Hepatocyte (in vitro differentiated cells): ENCODE measurements around the gene POLR2H. TPM values are rescaled to one million over a fixed set of nuclear protein-coding genes. Genes with fewer than 3 reads are reported as not detected.

Experiments used
- DNase-seq: peaks from one replicate; pipeline ENCODE4 v3.0.0-alpha.2; 2016; ENCODE audit warnings: low spot score
- H2AFZ ChIP-seq: fragments of 200-600 bp; sonication (generic); 2 replicates; pipeline ENCODE4 v1.6.0; 2016; ENCODE audit warnings: antibody characterized with exemption, mild to moderate bottlenecking
- H3K27ac ChIP-seq: fragments of 200-600 bp; sonication (generic); 2 replicates; pipeline ENCODE4 v1.5.1; 2016; ENCODE audit warnings: mild to moderate bottlenecking
- H3K27me3 ChIP-seq: fragments of 200-600 bp; sonication (generic); 2 replicates; pipeline ENCODE4 v1.6.1; 2016
- H3K36me3 ChIP-seq: fragments of 200-600 bp; sonication (generic); replicated peaks from 2 replicates; pipeline ENCODE4 v1.5.1; 2016; ENCODE audit warnings: low read depth; ENCODE audit not compliant: insufficient read depth
- H3K4me1 ChIP-seq: fragments of 200-600 bp; sonication (generic); 2 replicates; pipeline ENCODE4 v1.5.1; 2016; ENCODE audit warnings: mild to moderate bottlenecking, moderate library complexity; ENCODE audit not compliant: insufficient read depth
- H3K4me2 ChIP-seq: fragments of 200-600 bp; sonication (generic); 2 replicates; pipeline ENCODE4 v1.6.0; 2016
- H3K4me3 ChIP-seq: fragments of 200-600 bp; sonication (generic); 2 replicates; pipeline ENCODE4 v1.5.1; 2016; ENCODE audit warnings: mild to moderate bottlenecking
- H3K79me2 ChIP-seq: fragments of 200-600 bp; sonication (generic); 2 replicates; pipeline ENCODE4 v1.6.0; 2017; ENCODE audit warnings: mild to moderate bottlenecking
- H3K9me2 ChIP-seq: fragments of 200-600 bp; sonication (generic); replicated peaks from 2 replicates; pipeline ENCODE4 v1.6.0; 2017; ENCODE audit warnings: mild to moderate bottlenecking; ENCODE audit not compliant: insufficient read depth
- H3K9me3 ChIP-seq: fragments of 200-600 bp; sonication (generic); 2 replicates; pipeline ENCODE4 v1.5.1; 2016; ENCODE audit warnings: low read depth, mild to moderate bottlenecking
- H4K20me1 ChIP-seq: fragments of 200-600 bp; sonication (generic); 2 replicates; pipeline ENCODE4 v1.6.0; 2016; ENCODE audit warnings: mild to moderate bottlenecking; ENCODE audit not compliant: insufficient read depth, poor library complexity, severe bottlenecking
- CTCF ChIP-seq: fragments of 200-600 bp; sonication (generic); IDR thresholded peaks from 2 replicates; pipeline ENCODE4 v1.5.1; 2016; ENCODE audit warnings: antibody characterized with exemption, mild to moderate bottlenecking; ENCODE audit not compliant: poor library complexity
- EZH2 ChIP-seq: fragments of 200-600 bp; sonication (generic); IDR thresholded peaks from 2 replicates; pipeline ENCODE4 v1.6.1; 2016; ENCODE audit warnings: antibody characterized with exemption, mild to moderate bottlenecking, borderline replicate concordance
- EZH2phosphoT487 ChIP-seq: fragments of 200-600 bp; sonication (generic); IDR thresholded peaks from one replicate; pipeline ENCODE4 v1.6.1; 2018; ENCODE audit warnings: antibody characterized with exemption, mild to moderate bottlenecking, low read depth, moderate library complexity; ENCODE audit not compliant: unreplicated experiment, severe bottlenecking
- WGBS: methylation state at CpG from one replicate; pipeline ENCODE4 v1.1.6; 2016; ENCODE audit warnings: low lambda C conversion rate; ENCODE audit errors: missing lambda C conversion rate; 5-methylcytosine and 5-hydroxymethylcytosine counted together
- polyA plus RNA-seq: library from polyadenylated mRNA; unstranded; fragments of >200 nt; fragmentation: Nextera tagmentation; extraction: Ambion mirVana; gene quantifications from 2 replicates; pipeline ENCODE4 v1.2.1, GENCODE V29; 2016
- total RNA-seq: library from RNA; depleted of rRNA; stranded (reverse); fragments of >200 nt; gene quantifications from 2 replicates; pipeline ENCODE4 v1.2.3, GENCODE V29; 2014

Gene POLR2H
- total and polyA plus RNA-seq, 2 experiments from 2014 or later, result 106 to 125 TPM

GRCh38 chr3:184360070-184360928, 1.2 kb upstream of the POLR2H start:
- no peaks in the 10 kb centered on the region for H3K9me2 ChIP-seq
- H3K4me1 ChIP-seq, result peaks cover 26% of the 10 kb centered on the region
- peak overlapping the region; percentile 98 for H3K27ac ChIP-seq
- WGBS, result 54% methylated on average over 9 of the region's 12 CpGs
- no peaks in the 10 kb centered on the region for H3K27me3 ChIP-seq
- H3K79me2 ChIP-seq, result peaks cover 41% of the 10 kb centered on the region
- DNase-seq, result no peak
- TF ChIP-seq EZH2 (no peak), EZH2phosphoT487 (no peak), CTCF (no peak)
- H4K20me1 ChIP-seq, result no peaks in the 10 kb centered on the region
- no peaks in the 10 kb centered on the region for H3K36me3 ChIP-seq
- peak overlapping the region; percentile 98 for H3K4me2 ChIP-seq
- no peaks in the 10 kb centered on the region for H3K9me3 ChIP-seq
- H3K4me3 ChIP-seq, result peak overlapping the region; percentile 93
- H2AFZ ChIP-seq, result no peak overlapping the region

GRCh38 chr3:184360929-184361531, 480 bp upstream of the POLR2H start:
- DNase-seq, result no peak

GRCh38 chr3:184361932-184362667, 590 bp downstream of the POLR2H start:
- Histone ChIP-seq H2AFZ (peak overlapping the region; percentile 42), H3K36me3 (no peaks in the 10 kb centered on the region), H3K27ac (peak overlapping the region; percentile 98), H3K4me1 (peaks cover 26% of the 10 kb centered on the region), H3K4me2 (peak overlapping the region; percentile 98), H3K79me2 (peaks cover 43% of the 10 kb centered on the region), H3K4me3 (peak overlapping the region; percentile 93), H3K27me3 (no peaks in the 10 kb centered on the region), H3K9me2 (no peaks in the 10 kb centered on the region), H3K9me3 (no peaks in the 10 kb centered on the region), H4K20me1 (no peaks in the 10 kb centered on the region)
- WGBS, result 2% methylated on average over 27 of the region's 38 CpGs
- TF ChIP-seq CTCF, result no peak
- TF ChIP-seq EZH2, result no peak
- no peak for TF ChIP-seq EZH2phosphoT487
- peak; percentile 81 for DNase-seq

More at GRCh38 chr3:184360929-184361531, 480 bp upstream of the POLR2H start:
- WGBS, result 9% methylated on average over 19 of the region's 24 CpGs
- H4K20me1 ChIP-seq, result no peaks in the 10 kb centered on the region
- H3K79me2 ChIP-seq, result peaks cover 43% of the 10 kb centered on the region
- H3K4me2 ChIP-seq, result peak overlapping the region; percentile 98
- peak overlapping the region; percentile 93 for H3K4me3 ChIP-seq
- peaks cover 26% of the 10 kb centered on the region for H3K4me1 ChIP-seq
- no peaks in the 10 kb centered on the region for H3K9me2 ChIP-seq
- no peaks in the 10 kb centered on the region for H3K9me3 ChIP-seq
- peak overlapping the region; percentile 53 for H2AFZ ChIP-seq
- H3K27ac ChIP-seq, result peak overlapping the region; percentile 98
- no peaks in the 10 kb centered on the region for H3K36me3 ChIP-seq
- TF ChIP-seq EZH2phosphoT487 (no peak), CTCF (no peak), EZH2 (no peak)
- H3K27me3 ChIP-seq, result no peaks in the 10 kb centered on the region
